ES-I3 (cell line): ENCODE results near the gene CHCHD3.
"Not testable (repeated sequence)": the region's sequence is repeated elsewhere in the genome, so short reads cannot be mapped to it uniquely, and the experiment has no call there.

Experiments used
- H3K36me3 ChIP-seq: 2 replicates; pipeline ENCODE4 v1.6.1; 2013; ENCODE audit warnings: mild to moderate bottlenecking, low read length, control low read depth, moderate library complexity; ENCODE audit not compliant: insufficient read depth
- H3K4me1 ChIP-seq: 2 replicates; pipeline ENCODE4 v1.6.1; 2013; ENCODE audit warnings: mild to moderate bottlenecking, control low read depth, low read length; ENCODE audit not compliant: insufficient read depth
- H3K9ac ChIP-seq: 2 replicates; pipeline ENCODE4 v1.6.1; 2013; ENCODE audit warnings: low read depth, mild to moderate bottlenecking, low read length, moderate library complexity
- H3K9me3 ChIP-seq: 2 replicates; pipeline ENCODE4 v1.6.1; 2013; ENCODE audit warnings: mild to moderate bottlenecking, low read length, moderate library complexity; ENCODE audit not compliant: control insufficient read depth, insufficient read depth

Gene CHCHD3

GRCh38 chr7:132993377-132994013 lies 88.4 kb downstream of the CHCHD3 start:
- Histone ChIP-seq H3K9ac (no peak overlapping the region), H3K36me3 (no peaks in the 10 kb centered on the region), H3K4me1 (peaks cover 5% of the 10 kb centered on the region), H3K9me3 (no peaks in the 10 kb centered on the region)

GRCh38 chr7:132991615-132992587 lies 90.0 kb downstream of the CHCHD3 start:
- H3K9ac ChIP-seq = no peak overlapping the region
- no peaks in the 10 kb centered on the region; the same call in none of the 2 replicates for H3K36me3 ChIP-seq

DNA sequence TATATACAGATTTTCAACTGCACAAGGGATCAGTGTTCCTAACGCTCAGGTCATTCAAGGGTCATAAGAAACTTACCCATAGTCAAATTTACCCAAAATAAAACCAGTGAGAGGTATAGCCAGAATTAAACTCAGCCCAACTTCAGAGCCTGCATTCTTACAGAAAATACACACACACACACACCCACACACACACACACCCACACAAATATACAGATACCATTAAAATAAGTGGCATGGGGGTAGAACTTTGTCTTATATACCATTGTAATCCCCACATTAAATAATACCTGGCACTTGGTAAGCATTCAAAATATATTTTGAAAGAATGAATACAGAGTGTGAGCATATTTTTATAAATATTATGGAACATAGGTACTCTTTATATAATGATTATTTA lies 93.8 kb downstream of the CHCHD3 start:
- Histone ChIP-seq H3K9me3 (no peaks in the 10 kb centered on the region; the same call in 1 of the 2 replicates), H3K9ac (no peak overlapping the region), H3K4me1 (peaks cover 5% of the 10 kb centered on the region), H3K36me3 (no peaks in the 10 kb centered on the region; the same call in none of the 2 replicates)

More at GRCh38 chr7:132991615-132992587, 90.0 kb downstream of the CHCHD3 start:
- no peaks in the 10 kb centered on the region for H3K9me3 ChIP-seq
- H3K4me1 ChIP-seq = peaks cover 5% of the 10 kb centered on the region

GRCh38 chr7:132980402-132980801 lies 101.5 kb downstream of the CHCHD3 start:
- Histone ChIP-seq H3K4me1 (no peaks in the 10 kb centered on the region), H3K36me3 (no peaks in the 10 kb centered on the region), H3K9ac (no peak overlapping the region)

DNA sequence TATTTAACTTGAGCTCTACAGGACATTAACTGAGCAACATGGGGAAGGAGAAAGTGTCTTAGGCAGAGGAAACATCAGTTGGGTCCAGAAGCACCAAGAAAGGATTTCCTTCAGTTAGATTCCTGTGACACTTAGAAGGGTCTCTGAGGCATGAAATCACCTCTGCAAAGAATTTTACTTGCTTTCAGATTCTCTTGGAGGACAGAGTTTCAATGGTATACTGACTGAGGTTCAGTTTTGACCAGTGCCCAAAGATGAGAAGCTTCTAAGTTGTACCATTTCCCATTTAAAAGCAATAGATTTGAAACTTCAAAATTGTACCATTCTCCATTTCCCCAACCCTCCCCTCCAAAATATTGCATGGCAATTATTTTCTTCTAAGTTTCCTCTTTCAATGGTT lies 102.4 kb downstream of the CHCHD3 start:
- Histone ChIP-seq H3K9ac (no peak overlapping the region), H3K36me3 (no peaks in the 10 kb centered on the region), H3K9me3 (no peaks in the 10 kb centered on the region; the same call in 1 of the 2 replicates), H3K4me1 (no peaks in the 10 kb centered on the region)

More at GRCh38 chr7:132980402-132980801, 101.5 kb downstream of the CHCHD3 start:
- no peaks in the 10 kb centered on the region; the same call in 1 of the 2 replicates for H3K9me3 ChIP-seq

DNA sequence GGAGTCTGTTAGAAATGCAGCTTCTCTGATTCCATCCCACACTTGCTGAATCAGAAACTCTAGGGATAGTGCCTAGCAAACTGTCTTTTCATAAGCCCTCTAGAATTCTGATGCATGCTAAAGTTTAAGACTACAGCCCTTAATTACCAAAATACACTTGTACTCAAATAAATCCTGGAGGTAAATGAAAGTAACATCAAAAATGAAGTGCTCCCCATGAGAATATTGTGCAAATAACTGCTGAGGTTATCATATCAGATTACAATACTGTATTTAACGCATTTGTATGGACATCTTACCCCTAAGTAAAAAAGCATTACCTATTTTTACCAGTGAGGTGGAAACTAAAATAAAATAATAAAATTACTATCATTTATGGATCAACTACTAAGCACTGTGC lies 104.7 kb downstream of the CHCHD3 start:
- H3K4me1 ChIP-seq = no peaks in the 10 kb centered on the region

DNA sequence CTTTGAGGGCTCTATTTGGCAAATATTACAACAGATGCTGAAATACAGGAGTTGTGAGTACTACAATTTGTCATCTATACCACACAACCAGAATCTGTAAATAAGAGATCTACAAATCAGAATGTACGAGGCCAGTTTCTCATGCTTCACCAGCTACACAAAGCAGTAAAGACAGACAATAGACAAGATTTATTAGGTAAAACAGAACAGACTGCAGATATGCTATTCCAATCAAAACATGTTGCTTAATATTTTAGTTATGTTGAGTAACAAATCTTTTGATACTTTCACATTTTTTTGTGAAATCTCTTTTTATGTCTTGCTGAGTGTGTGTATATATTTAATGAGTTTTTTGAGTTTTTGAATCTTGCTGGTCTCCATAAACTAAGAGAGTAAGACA lies 109.1 kb downstream of the CHCHD3 start:
- no peak overlapping the region for H3K9ac ChIP-seq
- no peaks in the 10 kb centered on the region; the same call in 1 of the 2 replicates for H3K4me1 ChIP-seq
- no peaks in the 10 kb centered on the region for H3K9me3 ChIP-seq
- H3K36me3 ChIP-seq = peaks cover 9% of the 10 kb centered on the region; the same call in 1 of the 2 replicates

More for the DNA sequence above, 104.7 kb downstream of the CHCHD3 start:
- Histone ChIP-seq H3K9ac (no peak overlapping the region), H3K9me3 (no peaks in the 10 kb centered on the region), H3K36me3 (peaks cover 9% of the 10 kb centered on the region; the same call in 1 of the 2 replicates)

GRCh38 chr7:132970257-132970656 lies 111.6 kb downstream of the CHCHD3 start:
- peaks cover 9% of the 10 kb centered on the region; the same call in 1 of the 2 replicates for H3K36me3 ChIP-seq
- H3K9ac ChIP-seq = no peak overlapping the region
- no peaks in the 10 kb centered on the region for H3K9me3 ChIP-seq
- no peaks in the 10 kb centered on the region; the same call in 1 of the 2 replicates for H3K4me1 ChIP-seq

- Histone ChIP-seq H3K36me3 (peaks cover 9% of the 10 kb centered on the region; the same call in 1 of the 2 replicates), H3K9ac (no peak overlapping the region), H3K9me3 (no peaks in the 10 kb centered on the region), H3K4me1 (no peaks in the 10 kb centered on the region; the same call in 1 of the 2 replicates)
Observed at GRCh38 chr7:132969520-132969919, 112.4 kb downstream of the CHCHD3 start.

DNA sequence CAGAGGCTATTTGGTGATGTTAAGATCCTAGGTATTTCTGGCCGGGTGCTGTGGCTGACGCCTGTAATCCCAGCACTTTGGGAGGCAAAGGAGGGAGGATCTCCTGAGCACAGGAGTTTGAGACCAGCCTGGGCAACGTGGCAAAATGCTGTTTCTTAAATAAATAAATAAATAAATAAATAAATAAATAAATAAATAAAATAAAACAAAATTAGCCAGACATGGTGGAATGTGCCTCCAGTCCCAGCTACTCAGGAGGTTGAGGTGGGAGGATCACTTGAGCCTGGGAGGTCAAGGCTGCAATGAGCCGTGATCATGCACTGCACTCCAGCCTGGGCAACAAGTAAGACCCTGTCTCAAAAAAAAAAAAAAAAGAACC lies 114.4 kb downstream of the CHCHD3 start:
- not testable (repeated sequence) for H3K9me3 ChIP-seq, H3K4me1 ChIP-seq, H3K36me3 ChIP-seq, H3K9ac ChIP-seq

GRCh38 chr7:132966754-132967469 lies 115.0 kb downstream of the CHCHD3 start:
- H3K36me3 ChIP-seq = no peaks in the 10 kb centered on the region
- no peaks in the 10 kb centered on the region for H3K9me3 ChIP-seq
- no peak overlapping the region for H3K9ac ChIP-seq
- no peaks in the 10 kb centered on the region; the same call in 1 of the 2 replicates for H3K4me1 ChIP-seq

- H3K9ac ChIP-seq = no peak overlapping the region
- H3K36me3 ChIP-seq = no peaks in the 10 kb centered on the region
- no peaks in the 10 kb centered on the region; the same call in 1 of the 2 replicates for H3K4me1 ChIP-seq
Observed at GRCh38 chr7:132965951-132966350, 115.9 kb downstream of the CHCHD3 start.

GRCh38 chr7:132964876-132965275 lies 117.0 kb downstream of the CHCHD3 start:
- H3K9me3 ChIP-seq = no peaks in the 10 kb centered on the region
- H3K4me1 ChIP-seq = no peaks in the 10 kb centered on the region; the same call in 1 of the 2 replicates
- no peak overlapping the region for H3K9ac ChIP-seq
- H3K36me3 ChIP-seq = no peaks in the 10 kb centered on the region

More at GRCh38 chr7:132965951-132966350, 115.9 kb downstream of the CHCHD3 start:
- H3K9me3 ChIP-seq = no peaks in the 10 kb centered on the region

DNA sequence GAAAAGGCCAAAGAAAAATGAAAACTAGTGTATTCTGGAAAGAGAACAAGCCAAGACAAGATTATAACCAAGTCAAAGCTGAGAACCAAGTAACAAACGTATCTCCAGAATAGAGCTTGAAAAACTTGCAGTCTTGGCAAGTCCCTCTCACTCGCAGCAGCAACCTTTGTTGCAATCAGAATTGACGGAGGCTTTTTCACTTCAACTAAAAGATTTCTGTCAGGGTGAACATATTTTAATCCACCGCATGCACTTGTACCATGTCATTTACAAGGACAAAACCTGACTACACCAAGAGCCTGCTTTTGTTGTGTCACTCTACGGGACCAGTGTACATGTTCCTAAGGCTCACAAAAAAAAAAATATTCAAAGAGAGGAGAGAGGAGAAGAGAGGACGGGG lies 122.0 kb downstream of the CHCHD3 start:
- no peaks in the 10 kb centered on the region for H3K36me3 ChIP-seq
- no peaks in the 10 kb centered on the region for H3K4me1 ChIP-seq
- H3K9me3 ChIP-seq = no peaks in the 10 kb centered on the region
- H3K9ac ChIP-seq = no peak overlapping the region
